HG03280 (cell line): Measurements from ENCODE around the gene PIK3R3.

Experiments used
- ATAC-seq: cut with Tn5 transposase; IDR thresholded peaks from one replicate; pipeline ENCODE4 v1.9.1; 2021; ENCODE audit warnings: mild to moderate bottlenecking, moderate library complexity; ENCODE audit not compliant: unreplicated experiment

The PIK3R3 gene

DNA sequence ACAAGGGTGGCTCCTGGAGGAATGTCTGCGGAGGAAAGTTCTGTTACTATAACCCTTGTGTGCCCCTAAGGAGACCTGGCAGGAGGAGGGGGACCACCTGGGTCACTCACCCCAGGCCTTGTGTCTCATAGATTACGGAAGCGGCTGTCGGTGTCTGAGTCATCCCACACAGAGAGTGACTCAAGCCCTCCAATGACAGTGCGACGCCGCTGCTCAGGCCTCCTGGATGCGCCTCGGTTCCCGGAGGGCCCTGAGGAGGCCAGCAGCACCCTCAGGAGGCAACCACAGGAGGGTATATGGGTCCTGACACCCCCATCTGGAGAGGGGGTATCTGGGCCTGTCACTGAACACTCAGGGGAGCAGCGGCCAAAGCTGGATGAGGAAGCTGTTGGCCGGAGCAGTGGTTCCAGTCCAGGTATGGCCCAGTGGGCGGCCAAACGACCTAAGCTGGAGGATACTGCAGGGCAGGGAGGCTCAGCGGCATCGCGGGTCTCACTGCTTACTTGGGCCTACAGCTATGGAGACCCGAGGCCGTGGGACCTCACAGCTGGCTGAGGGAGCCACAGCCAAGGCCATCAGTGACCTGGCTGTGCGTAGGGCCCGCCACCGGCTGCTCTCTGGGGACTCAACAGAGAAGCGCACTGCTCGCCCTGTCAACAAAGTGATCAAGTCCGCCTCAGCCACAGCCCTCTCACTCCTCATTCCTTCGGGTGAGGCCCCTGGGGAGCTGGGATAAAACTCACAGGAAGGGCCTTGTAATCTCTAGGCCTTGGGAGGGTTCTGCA lies 101.4 kb downstream of the PIK3R3 start:
- ATAC-seq, result no peak

GRCh38 chr1:46030074-46030870 lies 102.2 kb downstream of the PIK3R3 start:
- ATAC-seq, result no peak

- no peak for ATAC-seq
These were observed 104.4 kb downstream of the PIK3R3 start for GRCh38 chr1:46027788-46028573.

GRCh38 chr1:46026531-46026930 lies 105.9 kb downstream of the PIK3R3 start:
- ATAC-seq, result no peak

- no peak for ATAC-seq
These were observed 111.1 kb downstream of the PIK3R3 start for GRCh38 chr1:46021046-46021996.

DNA sequence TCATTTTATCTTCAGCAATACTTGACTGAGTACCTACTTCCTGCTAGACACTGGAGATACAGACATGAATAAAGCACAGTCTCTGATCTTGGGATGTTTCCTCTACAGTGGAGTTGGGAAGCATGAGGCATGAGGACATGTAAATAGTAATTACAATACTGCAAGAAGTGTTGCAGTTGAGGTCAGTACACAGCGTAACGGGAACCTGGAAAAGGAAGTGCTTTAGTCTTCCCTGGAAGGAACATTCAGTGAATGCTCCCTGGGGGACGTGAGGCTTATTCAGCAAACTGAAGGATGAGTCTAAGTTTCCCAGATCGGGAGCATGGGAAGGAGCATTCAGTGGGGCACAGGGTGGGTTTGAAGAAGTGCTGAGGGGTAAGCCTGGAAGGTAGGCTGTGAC lies 112.4 kb downstream of the PIK3R3 start:
- no peak for ATAC-seq

DNA sequence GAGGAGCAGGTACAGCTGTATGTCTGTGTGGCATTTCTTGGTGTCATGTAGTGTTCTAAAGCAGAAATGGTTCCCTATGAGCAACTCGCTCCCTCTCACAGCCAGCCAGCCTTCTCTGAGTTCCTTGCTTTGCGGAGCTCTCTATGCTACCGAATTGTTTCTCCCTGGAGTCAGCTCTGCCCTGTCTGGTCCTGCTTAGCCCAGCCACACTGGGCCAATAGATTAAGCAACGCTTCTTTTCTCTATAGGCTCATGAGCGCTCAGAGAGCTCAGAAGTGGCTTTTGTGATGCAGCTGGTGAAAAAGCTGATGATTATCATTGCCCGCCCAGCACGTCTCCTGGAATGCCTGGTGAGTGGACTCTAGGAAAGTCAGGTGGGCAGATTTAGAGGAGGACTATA lies 113.1 kb downstream of the PIK3R3 start:
- ATAC-seq, result no peak

DNA sequence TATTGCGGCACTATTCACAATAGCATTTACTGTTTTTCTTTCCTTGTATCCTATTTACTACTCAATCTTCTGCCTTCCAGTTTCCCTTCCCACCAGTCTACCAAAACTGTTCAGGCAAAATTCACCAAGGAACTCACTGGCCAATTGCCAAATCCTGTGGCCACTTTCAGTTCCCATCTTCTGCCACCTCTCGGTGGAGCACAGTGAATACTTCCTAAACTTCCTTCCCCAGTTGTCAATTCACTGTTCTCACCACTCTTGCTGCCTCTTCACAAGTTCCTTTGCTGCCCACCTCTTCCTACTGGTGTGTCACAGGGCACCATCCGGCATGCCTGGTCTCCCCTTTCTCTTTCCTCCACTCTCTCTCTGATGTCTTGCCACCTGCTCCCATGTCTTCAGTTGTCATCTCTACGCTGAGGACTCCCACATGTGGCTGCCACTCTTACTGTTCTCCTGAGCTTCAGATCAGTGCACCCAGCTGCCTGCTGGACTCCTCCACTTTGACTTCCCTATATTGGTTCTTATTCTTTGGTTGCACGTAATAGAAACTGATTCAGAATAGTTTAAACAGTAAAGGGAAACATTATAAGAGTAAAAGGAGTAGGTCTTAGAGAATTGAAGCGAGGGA lies 114.4 kb downstream of the PIK3R3 start:
- ATAC-seq, result no peak

DNA sequence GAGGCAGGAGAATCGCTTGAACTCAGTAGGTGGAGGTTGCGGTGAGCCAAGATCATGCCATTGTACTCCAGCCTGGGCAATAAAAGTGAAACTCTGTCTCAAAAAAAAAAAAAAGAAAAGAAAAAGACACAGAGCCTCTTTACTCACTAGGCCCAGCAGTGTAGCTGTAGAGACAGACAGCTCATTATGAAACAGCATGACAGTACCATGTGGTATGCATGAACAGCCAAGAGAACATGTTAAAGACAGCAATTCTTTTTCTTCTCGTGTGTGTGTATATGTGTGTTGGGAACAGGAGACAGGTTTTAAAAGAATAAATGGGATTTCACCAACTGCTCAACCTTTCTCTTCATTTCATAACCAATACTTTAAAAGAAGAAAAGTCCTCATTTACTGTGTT lies 118.8 kb downstream of the PIK3R3 start:
- no peak for ATAC-seq

GRCh38 chr1:46012236-46012635 lies 120.2 kb downstream of the PIK3R3 start:
- no peak for ATAC-seq

DNA sequence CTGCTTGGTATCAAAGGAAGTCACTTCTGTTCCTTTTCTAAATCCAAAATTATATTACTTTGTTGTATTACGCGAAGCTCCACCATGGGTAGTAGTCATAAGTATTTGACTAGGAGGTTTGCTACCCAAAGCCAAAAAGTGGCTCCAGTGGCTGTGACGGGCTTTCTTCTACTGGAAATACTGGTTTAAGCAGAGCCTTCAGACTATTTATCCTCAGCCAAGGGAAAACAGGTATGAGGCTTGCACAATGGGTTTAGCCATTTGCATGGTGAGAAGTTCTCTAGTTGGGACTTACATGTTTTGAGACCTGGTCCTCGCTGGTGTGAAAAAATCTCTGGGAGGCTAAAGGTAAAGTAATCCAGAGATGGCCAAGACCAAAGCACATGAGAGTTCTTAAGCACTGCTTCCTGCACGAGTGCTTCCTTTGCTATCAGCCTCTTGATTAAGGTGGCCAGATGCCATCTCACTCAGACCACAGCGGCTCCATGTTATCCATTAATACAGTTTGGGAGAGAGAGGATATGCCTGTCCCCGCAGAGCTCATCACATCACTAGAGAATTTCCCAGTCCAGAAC lies 121.2 kb downstream of the PIK3R3 start:
- ATAC-seq, result no peak

GRCh38 chr1:46010611-46011010 lies 121.8 kb downstream of the PIK3R3 start:
- ATAC-seq, result no peak

- no peak for ATAC-seq
These were observed 123.8 kb downstream of the PIK3R3 start for GRCh38 chr1:46008585-46008984.

DNA sequence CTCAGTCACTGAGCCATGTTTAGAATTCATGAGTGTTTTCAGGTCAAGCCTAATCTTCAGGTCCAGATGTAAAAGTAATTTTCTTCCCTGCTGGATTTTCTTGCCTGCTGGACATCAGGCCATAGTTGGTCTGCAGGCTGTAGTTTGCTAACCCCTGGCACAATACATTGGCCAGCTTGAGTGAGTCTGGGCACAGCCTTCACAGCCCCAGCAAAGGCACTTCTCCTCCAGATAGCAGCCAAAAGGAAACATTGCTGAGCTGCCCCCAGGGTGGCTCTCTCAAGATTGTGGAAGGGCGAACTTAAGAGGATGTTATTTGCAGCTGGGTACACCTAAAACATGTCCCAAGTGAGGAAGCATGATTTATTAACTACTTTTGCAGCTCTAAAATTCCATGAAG lies 126.8 kb downstream of the PIK3R3 start:
- ATAC-seq, result no peak

- ATAC-seq, result no peak
These were observed 127.9 kb downstream of the PIK3R3 start for GRCh38 chr1:46004492-46004891.

- ATAC-seq, result no peak
These were observed 129.1 kb downstream of the PIK3R3 start for GRCh38 chr1:46003315-46003714.

DNA sequence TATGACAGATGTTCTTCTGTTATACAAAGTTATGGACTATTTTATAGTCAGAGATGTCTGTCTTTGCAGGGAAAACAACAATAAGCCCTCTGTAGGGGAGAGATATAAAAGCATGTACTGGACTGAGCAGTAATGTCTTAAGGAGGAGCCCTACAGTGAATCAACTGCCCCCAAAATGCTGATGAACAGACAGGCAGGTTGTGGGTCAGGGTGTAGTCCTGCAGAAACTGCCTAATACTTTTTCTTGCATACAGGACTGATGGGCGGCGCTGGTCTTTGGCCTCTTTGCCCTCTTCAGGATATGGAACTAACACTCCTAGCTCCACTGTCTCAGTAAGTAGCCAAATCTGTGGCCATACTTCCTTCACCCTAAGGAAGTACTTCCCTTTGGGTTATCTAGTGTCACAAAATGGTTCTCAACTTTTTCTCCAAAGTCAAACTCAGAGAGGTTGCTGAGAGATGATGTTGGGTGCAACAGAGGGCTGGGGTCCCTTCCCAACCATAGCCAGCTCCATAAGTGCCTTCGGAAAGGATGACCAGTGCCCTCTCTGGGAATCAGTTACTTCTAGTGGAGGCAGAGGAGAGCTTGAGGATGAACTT lies 129.8 kb downstream of the PIK3R3 start:
- no peak for ATAC-seq

DNA sequence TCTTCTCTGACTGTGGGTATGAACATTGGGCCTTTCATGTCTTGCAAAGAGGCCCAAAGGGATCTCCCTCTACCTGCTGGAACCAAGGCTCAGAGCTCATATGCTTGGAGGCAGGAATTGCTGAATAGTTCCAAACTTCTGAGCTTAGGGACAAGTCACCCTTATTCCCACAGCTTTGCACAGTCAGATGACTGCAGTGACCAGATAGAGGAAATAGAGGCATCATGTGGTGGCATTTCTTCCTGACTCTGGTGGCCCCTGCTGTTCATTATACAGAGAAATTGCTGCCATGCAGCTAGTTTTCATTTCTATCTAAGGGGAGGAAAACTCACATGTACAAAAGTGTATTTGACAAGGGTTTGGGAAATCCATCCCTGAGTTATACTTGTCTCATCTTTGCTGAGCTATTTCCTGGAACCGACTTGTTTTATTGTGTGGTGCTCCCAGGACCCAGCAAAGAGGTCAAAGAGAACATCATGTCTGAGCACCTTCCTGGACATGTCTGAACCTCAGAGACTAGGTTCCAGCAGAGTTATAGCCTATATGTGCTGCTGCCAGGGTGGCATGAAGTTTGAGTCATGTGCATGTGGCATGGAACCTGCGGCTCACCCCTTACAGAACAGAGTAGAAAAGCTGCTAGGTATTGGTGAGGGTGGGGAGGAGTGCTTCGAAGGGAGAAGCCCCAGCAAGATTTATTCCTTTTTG lies 131.2 kb downstream of the PIK3R3 start:
- no peak for ATAC-seq

GRCh38 chr1:45999507-45999906 lies 132.9 kb downstream of the PIK3R3 start:
- no peak for ATAC-seq
